Activated T-helper 17 cell treated with anti-CD3 and anti-CD28 coated beads, Interleukin-2, amount 50 U/mL, for 72 hours (primary cell): Measurements from ENCODE around the gene RAB37. TPM values are rescaled to one million over a fixed set of nuclear protein-coding genes. Genes with fewer than 3 reads are reported as not detected.

Source experiments
- ATAC-seq: fragments of 150-1000 bp; cut with Tn5 transposase; replicated peaks from 2 replicates; pipeline ENCODE4 v1.10.0; 2021; ENCODE audit warnings: mild to moderate bottlenecking, moderate library complexity
- H3K27ac Mint-ChIP-seq: one replicate; pipeline ENCODE4 v1.8.0; 2022; ENCODE audit warnings: mixed read lengths
- H3K27me3 Mint-ChIP-seq: one replicate; pipeline ENCODE4 v1.8.0; 2022; ENCODE audit warnings: mixed read lengths
- H3K36me3 Mint-ChIP-seq: one replicate; pipeline ENCODE4 v1.8.0; 2022; ENCODE audit warnings: low read depth, mild to moderate bottlenecking, mixed read lengths
- H3K4me1 Mint-ChIP-seq: one replicate; pipeline ENCODE4 v1.8.0; 2022; ENCODE audit warnings: mixed read lengths
- H3K4me3 Mint-ChIP-seq: one replicate; pipeline ENCODE4 v1.8.0; 2022; ENCODE audit warnings: mild to moderate bottlenecking, mixed read lengths
- H3K9me3 Mint-ChIP-seq: one replicate; pipeline ENCODE4 v1.8.0; 2022; ENCODE audit warnings: mixed read lengths
- total RNA-seq, 2 donors: library from RNA; stranded (reverse); gene quantifications; one replicate each; pipeline ENCODE4 v1.2.3, GENCODE V29; 2022

The RAB37 gene
- total RNA-seq, 2 donors from 2014 or later: 2.5 to 3.4 TPM

DNA sequence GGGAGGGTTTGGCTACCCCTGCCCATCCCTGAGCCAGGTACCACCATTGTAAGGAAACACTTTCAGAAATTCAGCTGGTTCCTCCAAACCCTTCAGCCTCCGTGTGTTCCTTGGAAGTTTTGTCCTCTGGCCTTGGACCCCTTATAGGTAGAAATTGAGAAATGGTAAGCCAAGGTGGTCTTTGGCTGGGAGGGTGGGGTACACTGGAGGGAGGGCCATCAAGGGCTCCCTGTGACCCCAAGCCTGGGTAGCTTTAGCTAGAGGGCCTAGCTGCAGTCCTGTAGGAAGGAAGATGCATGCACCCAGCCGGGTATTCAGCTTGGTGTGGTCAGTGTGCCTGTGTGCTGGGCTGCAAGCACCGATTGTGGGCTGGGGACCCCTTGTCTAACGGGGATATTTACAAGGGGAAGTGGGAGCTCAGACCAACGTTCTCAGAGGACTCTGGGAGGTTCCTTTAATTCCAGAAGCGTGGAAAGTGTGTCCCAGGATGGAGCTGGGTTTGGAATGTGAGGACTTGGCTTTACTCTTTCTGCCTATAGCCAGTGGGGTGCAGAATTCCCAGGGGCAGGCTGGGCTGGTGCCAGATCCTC, 32.3 kb downstream of the RAB37 start:
- no peaks in the 10 kb centered on the region for H3K9me3 Mint-ChIP-seq
- H3K36me3 Mint-ChIP-seq: peaks cover 89% of the 10 kb centered on the region
- no peak overlapping the region for H3K4me3 Mint-ChIP-seq
- peak overlapping the region; percentile 81 for H3K27ac Mint-ChIP-seq
- H3K4me1 Mint-ChIP-seq: peaks cover 9% of the 10 kb centered on the region
- ATAC-seq: no peak
- H3K27me3 Mint-ChIP-seq: no peaks in the 10 kb centered on the region

DNA sequence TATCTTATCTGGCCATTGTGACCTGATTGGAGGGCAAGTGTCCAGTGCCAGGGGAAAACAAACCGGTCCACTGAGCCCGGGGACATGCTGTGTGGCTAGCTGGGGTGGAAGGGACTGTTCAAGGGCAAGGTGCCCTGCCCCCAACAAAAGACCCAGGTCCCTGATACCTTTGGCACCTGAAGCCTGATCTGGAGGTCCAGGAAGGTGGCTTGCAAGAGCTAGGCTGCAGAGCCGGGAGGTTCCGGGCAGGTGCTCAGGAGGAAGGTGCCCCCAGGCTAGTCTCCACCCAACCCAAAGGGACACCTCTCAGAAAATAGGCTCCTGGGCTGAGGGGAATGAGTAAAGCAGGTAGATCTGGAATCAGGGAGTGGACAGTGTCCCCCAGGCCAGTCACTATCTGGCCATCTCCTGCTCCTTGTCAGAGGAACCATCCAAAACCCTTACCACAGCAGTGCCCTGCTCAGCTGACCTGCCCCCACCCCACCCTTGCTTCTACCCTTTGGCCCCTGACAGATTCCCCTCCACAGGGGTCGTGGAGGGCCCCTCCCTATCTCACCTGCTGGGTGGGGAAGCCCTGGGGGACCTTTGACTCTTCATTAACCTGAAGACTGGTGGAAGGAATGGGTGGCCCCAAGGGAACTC, 32.9 kb downstream of the RAB37 start:
- H3K27me3 Mint-ChIP-seq: no peaks in the 10 kb centered on the region
- H3K9me3 Mint-ChIP-seq: no peaks in the 10 kb centered on the region
- H3K27ac Mint-ChIP-seq: peak overlapping the region; percentile 72
- peaks cover 9% of the 10 kb centered on the region for H3K4me1 Mint-ChIP-seq
- peaks cover 84% of the 10 kb centered on the region for H3K36me3 Mint-ChIP-seq
- ATAC-seq: no peak
- no peak overlapping the region for H3K4me3 Mint-ChIP-seq

DNA sequence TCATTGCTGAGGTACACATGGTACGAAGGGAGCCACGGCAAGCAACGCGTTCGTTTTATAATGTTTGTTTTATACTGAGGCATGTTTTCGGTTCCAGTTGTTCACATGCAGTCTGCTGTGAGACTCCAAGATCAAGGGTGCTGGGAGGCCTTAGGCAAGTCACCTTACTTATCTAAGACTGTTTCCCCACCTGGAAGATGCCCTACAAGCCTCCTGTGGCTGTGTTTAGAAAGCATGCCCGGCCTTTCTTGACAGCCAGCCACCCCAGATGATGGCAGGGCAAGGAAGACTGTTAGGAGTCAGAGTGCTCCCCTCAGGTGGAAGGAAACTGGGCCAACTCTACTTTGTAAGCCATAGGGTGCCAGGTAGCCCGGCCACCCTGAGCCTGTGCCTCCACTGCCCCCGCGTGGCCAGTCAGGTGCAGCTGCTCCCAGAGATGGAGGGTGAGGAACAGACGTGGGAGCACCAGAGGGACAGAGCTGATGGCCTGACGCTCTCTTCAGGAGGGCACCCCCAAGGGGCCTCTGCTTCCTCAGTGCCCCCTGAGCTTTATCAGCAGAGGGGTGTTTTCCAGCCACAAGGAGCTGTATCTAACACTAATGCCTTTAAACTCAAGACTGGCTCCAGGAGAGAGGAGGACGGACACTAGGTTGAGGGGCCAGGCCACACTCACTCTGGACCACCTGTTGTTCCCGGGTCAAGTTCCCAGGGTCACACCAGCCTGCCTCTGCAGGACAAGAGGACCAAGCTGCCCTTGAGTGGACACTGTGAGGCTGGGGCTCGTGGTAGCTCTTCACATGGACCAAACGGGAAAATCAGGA, 33.7 kb downstream of the RAB37 start:
- Mint-ChIP-seq H3K4me3 (no peak overlapping the region), H3K27me3 (no peaks in the 10 kb centered on the region), H3K36me3 (peaks cover 82% of the 10 kb centered on the region), H3K9me3 (no peaks in the 10 kb centered on the region), H3K4me1 (peaks cover 11% of the 10 kb centered on the region), H3K27ac (peak overlapping the region; percentile 72)
- peak; percentile 92 for ATAC-seq

- Mint-ChIP-seq H3K4me3 (no peak overlapping the region), H3K9me3 (no peaks in the 10 kb centered on the region), H3K27me3 (no peaks in the 10 kb centered on the region), H3K36me3 (peaks cover 82% of the 10 kb centered on the region), H3K4me1 (peaks cover 16% of the 10 kb centered on the region), H3K27ac (no peak overlapping the region)
- ATAC-seq: no peak
Measured at GRCh38 chr17:74771319-74771914, 34.4 kb downstream of the RAB37 start.

DNA sequence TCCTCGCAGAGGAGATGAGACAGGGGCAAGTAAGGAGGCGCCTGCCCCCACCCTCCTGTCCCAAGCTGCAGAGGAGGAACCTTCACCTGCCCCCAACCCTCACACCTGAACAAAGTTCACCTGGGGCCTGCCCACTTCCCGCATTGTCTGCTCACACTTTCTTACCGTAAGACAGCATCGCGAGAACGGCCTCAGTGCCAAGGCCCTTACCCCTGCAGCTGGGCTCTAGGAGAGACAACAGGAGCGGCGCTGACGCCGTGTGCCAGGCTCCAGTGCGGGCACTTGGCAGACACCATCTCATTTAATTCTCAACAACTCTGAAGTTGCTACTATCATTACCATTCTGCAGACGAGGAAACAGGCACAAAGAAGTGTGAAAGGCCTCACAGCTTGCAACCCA, 35.0 kb downstream of the RAB37 start:
- Mint-ChIP-seq H3K4me3 (no peak overlapping the region), H3K4me1 (peaks cover 16% of the 10 kb centered on the region), H3K27me3 (no peaks in the 10 kb centered on the region), H3K27ac (peak overlapping the region; percentile 55), H3K36me3 (peaks cover 76% of the 10 kb centered on the region), H3K9me3 (no peaks in the 10 kb centered on the region)
- no peak for ATAC-seq

- Mint-ChIP-seq H3K27ac (peak overlapping the region; percentile 67), H3K27me3 (no peaks in the 10 kb centered on the region), H3K4me1 (peaks cover 21% of the 10 kb centered on the region), H3K4me3 (peak overlapping the region; percentile 51), H3K9me3 (no peaks in the 10 kb centered on the region), H3K36me3 (peaks cover 66% of the 10 kb centered on the region)
- ATAC-seq: no peak
Measured at GRCh38 chr17:74773414-74773813, 36.4 kb downstream of the RAB37 start.

GRCh38 chr17:74773871-74774286, 36.8 kb downstream of the RAB37 start:
- H3K4me1 Mint-ChIP-seq: peaks cover 21% of the 10 kb centered on the region
- peak overlapping the region; percentile 51 for H3K4me3 Mint-ChIP-seq
- no peaks in the 10 kb centered on the region for H3K27me3 Mint-ChIP-seq
- H3K9me3 Mint-ChIP-seq: no peaks in the 10 kb centered on the region
- peak overlapping the region; percentile 67 for H3K27ac Mint-ChIP-seq
- no peak for ATAC-seq
- peaks cover 62% of the 10 kb centered on the region for H3K36me3 Mint-ChIP-seq

DNA sequence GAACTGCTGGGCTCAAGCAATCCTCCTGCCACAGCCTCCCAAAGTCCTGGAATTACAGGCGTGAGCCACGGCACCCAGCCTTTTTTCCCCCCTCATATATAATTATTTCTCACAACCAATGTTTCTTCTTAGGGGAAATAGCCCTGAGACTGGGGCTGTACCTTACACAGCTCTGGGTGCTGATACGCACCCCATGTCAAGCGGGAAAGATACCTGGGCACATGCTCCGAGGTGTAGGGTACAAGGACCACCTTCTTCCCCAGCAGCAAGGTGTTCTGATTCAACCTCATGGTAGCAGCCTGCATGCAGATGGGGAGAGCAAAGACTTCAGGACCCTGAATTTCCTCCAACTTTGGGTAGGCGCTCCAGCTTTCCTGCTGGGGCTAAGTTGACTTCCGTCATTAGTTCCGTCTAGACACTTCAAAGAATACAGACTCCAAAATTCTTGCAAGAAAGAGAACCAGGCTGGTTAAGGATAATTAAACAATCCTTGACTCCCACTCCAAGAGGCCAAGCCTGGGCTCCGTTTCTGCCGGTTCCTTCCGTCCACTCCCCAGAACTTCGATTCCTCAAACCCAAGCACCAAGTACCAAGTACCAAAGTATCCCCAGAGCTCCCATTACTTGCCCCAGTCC, 38.5 kb downstream of the RAB37 start:
- Mint-ChIP-seq H3K4me1 (peaks cover 30% of the 10 kb centered on the region), H3K9me3 (no peaks in the 10 kb centered on the region), H3K27ac (peak overlapping the region; percentile 100), H3K27me3 (no peaks in the 10 kb centered on the region), H3K36me3 (peaks cover 46% of the 10 kb centered on the region), H3K4me3 (peak overlapping the region; percentile 100)
- no peak for ATAC-seq

DNA sequence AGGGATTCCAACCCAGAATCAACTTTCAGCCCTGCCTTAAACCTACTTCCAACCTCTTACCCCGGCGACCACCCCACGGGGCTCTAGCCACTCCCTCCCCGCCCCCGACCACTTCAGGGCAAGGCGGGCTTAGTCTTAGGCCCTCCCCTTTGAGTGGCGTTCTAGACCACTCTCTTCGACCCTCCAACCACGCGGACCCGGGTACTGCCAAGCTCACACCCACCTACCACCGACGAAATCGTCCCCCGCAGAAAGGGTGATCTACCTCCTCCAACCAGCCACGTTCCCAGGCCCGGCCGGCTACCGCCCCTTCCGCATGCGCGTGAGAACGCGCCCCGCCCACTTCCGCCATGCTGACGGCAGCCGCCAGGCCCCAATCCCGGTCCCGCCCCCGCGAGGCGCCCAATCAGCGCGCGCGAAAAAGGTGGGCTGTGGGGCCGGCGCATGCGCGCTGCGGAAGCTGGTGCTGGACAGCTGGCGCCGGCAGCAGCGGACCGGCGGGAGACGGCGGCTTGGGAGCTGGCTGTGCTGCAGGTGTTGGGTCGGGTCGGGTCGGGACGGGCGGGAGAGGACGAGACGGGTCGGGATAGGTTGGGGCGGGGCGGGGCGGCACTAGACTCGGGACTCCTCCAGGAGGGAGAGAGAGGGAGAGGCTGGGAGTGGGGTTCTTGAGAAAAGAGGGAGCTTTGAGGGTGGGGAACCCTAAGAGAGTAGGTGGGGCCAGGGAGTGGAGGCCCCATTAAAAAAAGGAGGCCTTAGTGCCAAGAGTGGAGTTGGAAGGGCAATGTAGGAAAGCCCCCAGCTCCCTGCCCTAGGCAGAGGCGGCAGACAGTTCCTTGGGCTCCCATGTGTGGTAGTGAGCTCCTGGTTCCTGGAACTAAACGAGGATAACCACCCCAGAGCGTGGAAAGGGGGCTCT, 39.2 kb downstream of the RAB37 start, which contains the start of gene NAT9:
NAT9 (minus strand) TSS at position 302 of the 919 bp plus-strand sequence. CDS start 647 bp downstream, outside the sequence.
- H3K4me3 Mint-ChIP-seq: peak within 1 kb of the TSS; percentile 100
- peaks cover 31% of the 10 kb centered on the region for H3K4me1 Mint-ChIP-seq
- no peaks in the 10 kb centered on the region for H3K9me3 Mint-ChIP-seq
- peaks cover 42% of the 10 kb centered on the region for H3K36me3 Mint-ChIP-seq
- H3K27ac Mint-ChIP-seq: peak within 1 kb of the TSS; percentile 100
- ATAC-seq: peak; percentile 76
- no peaks in the 10 kb centered on the region for H3K27me3 Mint-ChIP-seq

- peaks cover 31% of the 10 kb centered on the region for H3K4me1 Mint-ChIP-seq
- no peaks in the 10 kb centered on the region for H3K27me3 Mint-ChIP-seq
- H3K4me3 Mint-ChIP-seq: peak overlapping the region; percentile 100
- peaks cover 44% of the 10 kb centered on the region for H3K36me3 Mint-ChIP-seq
- peak overlapping the region; percentile 100 for H3K27ac Mint-ChIP-seq
- H3K9me3 Mint-ChIP-seq: no peaks in the 10 kb centered on the region
- no peak for ATAC-seq
Measured at GRCh38 chr17:74776990-74777389, 39.9 kb downstream of the RAB37 start.

- Mint-ChIP-seq H3K36me3 (peaks cover 34% of the 10 kb centered on the region), H3K27ac (no peak overlapping the region), H3K9me3 (no peaks in the 10 kb centered on the region), H3K27me3 (no peaks in the 10 kb centered on the region), H3K4me1 (peaks cover 31% of the 10 kb centered on the region), H3K4me3 (peak overlapping the region; percentile 100)
- no peak for ATAC-seq
Measured at GRCh38 chr17:74777901-74778515, 41.0 kb downstream of the RAB37 start.

- H3K9me3 Mint-ChIP-seq: no peaks in the 10 kb centered on the region
- no peak for ATAC-seq
- peak overlapping the region; percentile 100 for H3K4me3 Mint-ChIP-seq
- peaks cover 32% of the 10 kb centered on the region for H3K4me1 Mint-ChIP-seq
- H3K27me3 Mint-ChIP-seq: no peaks in the 10 kb centered on the region
- H3K27ac Mint-ChIP-seq: peak overlapping the region; percentile 74
- H3K36me3 Mint-ChIP-seq: peaks cover 24% of the 10 kb centered on the region
Measured at GRCh38 chr17:74778960-74779359, 41.9 kb downstream of the RAB37 start.

DNA sequence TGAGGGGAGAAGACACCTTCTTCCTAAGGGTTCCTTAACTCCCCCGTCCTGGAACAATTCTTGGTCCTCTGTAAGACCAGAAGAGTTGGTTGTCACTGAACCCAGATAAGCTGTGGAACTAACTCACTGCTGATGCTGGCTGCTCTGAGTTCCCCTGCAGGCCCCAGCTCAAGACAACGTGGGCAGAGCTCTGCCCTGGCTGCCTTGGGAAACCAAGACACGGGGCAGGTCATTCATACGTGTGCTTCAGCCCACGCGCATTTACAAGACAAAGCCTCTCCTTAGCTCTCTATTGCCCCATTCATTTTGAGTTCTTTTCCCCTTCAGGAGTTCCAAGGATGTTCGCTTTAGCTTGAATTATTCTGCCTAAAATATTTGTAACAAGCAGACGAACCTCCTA, 42.4 kb downstream of the RAB37 start:
- ATAC-seq: peak; percentile 45
- peaks cover 21% of the 10 kb centered on the region for H3K36me3 Mint-ChIP-seq
- H3K4me1 Mint-ChIP-seq: peaks cover 37% of the 10 kb centered on the region

More for the DNA sequence above, 42.4 kb downstream of the RAB37 start:
- H3K27me3 Mint-ChIP-seq: no peaks in the 10 kb centered on the region
- H3K9me3 Mint-ChIP-seq: no peaks in the 10 kb centered on the region
- H3K4me3 Mint-ChIP-seq: peak overlapping the region; percentile 100
- peak overlapping the region; percentile 74 for H3K27ac Mint-ChIP-seq
